ENCODE data around the gene SLC12A7. TPM values are rescaled to one million over a fixed set of nuclear protein-coding genes. Genes with fewer than 3 reads are reported as not detected.

The SLC12A7 gene
- total RNA-seq, 4 donors from 2014 or later, result 4.6 to 49.8 (median 15.8) TPM

GRCh38 chr5:1054018-1054798 is 57.7 kb downstream of the SLC12A7 start:
- TF ChIP-seq POLR2A (IDR thresholded peaks at IDR 0.05) (no peak), CTCF (IDR thresholded peaks at IDR 0.05) (no peak)
- Histone ChIP-seq H3K36me3 (no peaks in the 10 kb centered on the region), H3K4me1 (no peaks in the 10 kb centered on the region), H3K9me3 (no peaks in the 10 kb centered on the region), H3K27ac (no peak overlapping the region), H3K27me3 (no peaks in the 10 kb centered on the region), H3K4me3 (no peak overlapping the region)
- intact Hi-C loops (cut with DNase I; ENCODE audit: low total_unique reads), result no loop called here
- no peak for DNase-seq

- no peaks in the 10 kb centered on the region for H3K9me3 ChIP-seq
- H3K36me3 ChIP-seq, result no peaks in the 10 kb centered on the region
- TF ChIP-seq CTCF (IDR thresholded peaks at IDR 0.05) (no peak), POLR2A (IDR thresholded peaks at IDR 0.05) (no peak)
- no peaks in the 10 kb centered on the region for H3K27me3 ChIP-seq
- no peaks in the 10 kb centered on the region for H3K4me1 ChIP-seq
- H3K27ac ChIP-seq, result no peak overlapping the region
- H3K4me3 ChIP-seq, result no peak overlapping the region
- no peak for DNase-seq
- intact Hi-C loops (cut with DNase I; ENCODE audit: low total_unique reads), result no loop called here
These were observed 58.4 kb downstream of the SLC12A7 start for GRCh38 chr5:1053391-1054017.

- DNase-seq, result no peak
- intact Hi-C loops (cut with DNase I; ENCODE audit: low total_unique reads), result no loop called here
- H3K27me3 ChIP-seq, result no peaks in the 10 kb centered on the region
- H3K27ac ChIP-seq, result no peak overlapping the region
- TF ChIP-seq POLR2A (IDR thresholded peaks at IDR 0.05) (no peak), CTCF (IDR thresholded peaks at IDR 0.05) (no peak)
- no peak overlapping the region for H3K4me3 ChIP-seq
- H3K4me1 ChIP-seq, result no peaks in the 10 kb centered on the region
- H3K36me3 ChIP-seq, result no peaks in the 10 kb centered on the region
- no peaks in the 10 kb centered on the region for H3K9me3 ChIP-seq
These were observed 59.0 kb downstream of the SLC12A7 start for GRCh38 chr5:1052641-1053390.

GRCh38 chr5:1052076-1052475 is 59.8 kb downstream of the SLC12A7 start:
- intact Hi-C loops (cut with DNase I; ENCODE audit: low total_unique reads), result no loop called here
- Histone ChIP-seq H3K27ac (no peak overlapping the region), H3K4me1 (no peaks in the 10 kb centered on the region), H3K36me3 (no peaks in the 10 kb centered on the region), H3K9me3 (no peaks in the 10 kb centered on the region), H3K4me3 (no peak overlapping the region), H3K27me3 (no peaks in the 10 kb centered on the region)
- DNase-seq, result no peak
- TF ChIP-seq POLR2A (IDR thresholded peaks at IDR 0.05), result no peak
- TF ChIP-seq CTCF (IDR thresholded peaks at IDR 0.05), result no peak

GRCh38 chr5:1051366-1051720 is 60.5 kb downstream of the SLC12A7 start:
- intact Hi-C loops (cut with DNase I; ENCODE audit: low total_unique reads), result no loop called here
- Histone ChIP-seq H3K4me1 (no peaks in the 10 kb centered on the region), H3K27me3 (no peaks in the 10 kb centered on the region), H3K36me3 (no peaks in the 10 kb centered on the region), H3K4me3 (no peak overlapping the region), H3K27ac (no peak overlapping the region), H3K9me3 (no peaks in the 10 kb centered on the region)
- no peak for TF ChIP-seq CTCF (IDR thresholded peaks at IDR 0.05)
- TF ChIP-seq POLR2A (IDR thresholded peaks at IDR 0.05), result no peak
- no peak for DNase-seq
